Measurements from ENCODE around the gene TRANK1.

- TF ChIP-seq, protein P1, sequence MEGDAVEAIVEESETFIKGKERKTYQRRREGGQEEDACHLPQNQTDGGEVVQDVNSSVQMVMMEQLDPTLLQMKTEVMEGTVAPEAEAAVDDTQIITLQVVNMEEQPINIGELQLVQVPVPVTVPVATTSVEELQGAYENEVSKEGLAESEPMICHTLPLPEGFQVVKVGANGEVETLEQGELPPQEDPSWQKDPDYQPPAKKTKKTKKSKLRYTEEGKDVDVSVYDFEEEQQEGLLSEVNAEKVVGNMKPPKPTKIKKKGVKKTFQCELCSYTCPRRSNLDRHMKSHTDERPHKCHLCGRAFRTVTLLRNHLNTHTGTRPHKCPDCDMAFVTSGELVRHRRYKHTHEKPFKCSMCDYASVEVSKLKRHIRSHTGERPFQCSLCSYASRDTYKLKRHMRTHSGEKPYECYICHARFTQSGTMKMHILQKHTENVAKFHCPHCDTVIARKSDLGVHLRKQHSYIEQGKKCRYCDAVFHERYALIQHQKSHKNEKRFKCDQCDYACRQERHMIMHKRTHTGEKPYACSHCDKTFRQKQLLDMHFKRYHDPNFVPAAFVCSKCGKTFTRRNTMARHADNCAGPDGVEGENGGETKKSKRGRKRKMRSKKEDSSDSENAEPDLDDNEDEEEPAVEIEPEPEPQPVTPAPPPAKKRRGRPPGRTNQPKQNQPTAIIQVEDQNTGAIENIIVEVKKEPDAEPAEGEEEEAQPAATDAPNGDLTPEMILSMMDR (conservative IDR thresholded peaks at IDR 0.05; ENCODE audit: low read depth, low read length) = no peak
- no peak for TF ChIP-seq USF2 (IDR thresholded peaks at IDR 0.05; ENCODE audit: low read depth, low read length)
- no peak for TF ChIP-seq BHLHE40 (IDR thresholded peaks at IDR 0.05; ENCODE audit: low read depth, low read length)
- no peak for TF ChIP-seq POLR2A (IDR thresholded peaks at IDR 0.05; ENCODE audit: low read depth, low read length)
- TF ChIP-seq MXI1 (IDR thresholded peaks at IDR 0.05; ENCODE audit: borderline replicate concordance, low read depth, low read length) = no peak
- no peak for TF ChIP-seq MAZ (IDR thresholded peaks at IDR 0.05; ENCODE audit: borderline replicate concordance, low read depth, low read length)
- TF ChIP-seq MAFK (IDR thresholded peaks at IDR 0.05; ENCODE audit: low read depth, low read length) = no peak
- no peak for TF ChIP-seq CEBPB (IDR thresholded peaks at IDR 0.05; ENCODE audit: low read depth, low read length)
- TF ChIP-seq CHD1 (IDR thresholded peaks at IDR 0.05; ENCODE audit: low read depth, low read length) = no peak
- TF ChIP-seq, protein P2, sequence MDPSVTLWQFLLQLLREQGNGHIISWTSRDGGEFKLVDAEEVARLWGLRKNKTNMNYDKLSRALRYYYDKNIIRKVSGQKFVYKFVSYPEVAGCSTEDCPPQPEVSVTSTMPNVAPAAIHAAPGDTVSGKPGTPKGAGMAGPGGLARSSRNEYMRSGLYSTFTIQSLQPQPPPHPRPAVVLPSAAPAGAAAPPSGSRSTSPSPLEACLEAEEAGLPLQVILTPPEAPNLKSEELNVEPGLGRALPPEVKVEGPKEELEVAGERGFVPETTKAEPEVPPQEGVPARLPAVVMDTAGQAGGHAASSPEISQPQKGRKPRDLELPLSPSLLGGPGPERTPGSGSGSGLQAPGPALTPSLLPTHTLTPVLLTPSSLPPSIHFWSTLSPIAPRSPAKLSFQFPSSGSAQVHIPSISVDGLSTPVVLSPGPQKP (IDR thresholded peaks at IDR 0.05; ENCODE audit: borderline replicate concordance, low read depth, low read length) = no peak
These were observed 149.2 kb downstream of the TRANK1 start for GRCh38 chr3:36795622-36796021.

All from IMR-90 (cell line).